NCI-H748 (cell line): ENCODE results near the gene PARVB.

Experiments
- DNase-seq: peaks from one replicate; lab custom pipeline; 2025; ENCODE audit not compliant: unreplicated experiment; lab: John Stamatoyannopoulos, UW

Gene PARVB

DNA sequence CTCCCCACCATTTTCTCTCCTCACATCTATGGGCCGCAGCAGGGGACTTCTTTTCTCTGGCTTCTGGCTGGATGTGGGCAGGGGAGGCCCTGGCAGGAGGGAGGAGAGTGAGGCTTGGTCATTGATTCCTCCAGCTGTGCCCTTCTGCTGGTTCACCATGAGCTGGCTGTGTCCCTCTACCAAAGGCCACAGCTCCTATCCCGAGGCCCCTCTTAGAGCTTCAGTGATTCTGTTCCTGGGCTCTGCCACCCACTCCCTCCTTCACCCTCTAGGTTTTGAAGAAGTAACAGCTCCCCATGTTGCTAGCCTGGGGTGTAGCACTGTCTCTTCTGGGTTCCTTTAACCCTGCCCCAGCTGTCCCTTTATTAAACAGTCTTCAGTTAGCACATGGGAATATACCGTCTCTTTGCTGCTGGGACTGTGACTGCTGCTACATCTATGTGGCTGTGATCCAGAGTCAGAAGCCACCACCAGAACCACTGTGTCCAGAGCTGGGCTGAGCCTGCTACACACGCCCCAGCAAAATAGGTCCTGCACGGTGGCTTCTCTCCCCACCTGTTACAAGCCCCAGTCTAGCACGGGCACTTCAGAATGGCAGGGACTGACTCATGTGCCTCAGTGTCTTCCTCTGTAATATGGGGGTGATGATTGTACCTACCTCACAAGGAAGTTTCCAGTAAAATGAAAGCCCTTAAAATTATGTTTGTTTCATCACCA lies 156.0 kb downstream of the PARVB start:
- DNase-seq, result no peak

DNA sequence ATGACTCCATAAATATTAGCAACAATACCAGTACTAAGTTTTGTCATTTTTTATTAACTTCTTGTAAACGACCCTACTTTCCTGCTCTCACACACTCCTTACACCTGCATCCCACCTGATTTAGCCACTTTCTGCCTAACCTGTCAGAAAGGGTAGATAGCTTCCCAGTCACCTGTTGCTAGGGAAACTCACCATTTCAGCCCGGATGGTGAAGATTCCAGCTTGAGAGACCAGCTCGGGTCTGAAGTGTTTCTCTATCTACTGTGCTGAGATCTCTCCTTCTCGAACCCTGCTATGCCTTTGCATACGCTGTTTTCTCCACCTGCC lies 156.6 kb downstream of the PARVB start, which contains the start of gene PARVG:
Gene PARVG (plus strand): TSS at position 220 of the 327 bp plus-strand sequence. CDS start 2,405 bp downstream, outside the sequence.
- DNase-seq, result no peak

DNA sequence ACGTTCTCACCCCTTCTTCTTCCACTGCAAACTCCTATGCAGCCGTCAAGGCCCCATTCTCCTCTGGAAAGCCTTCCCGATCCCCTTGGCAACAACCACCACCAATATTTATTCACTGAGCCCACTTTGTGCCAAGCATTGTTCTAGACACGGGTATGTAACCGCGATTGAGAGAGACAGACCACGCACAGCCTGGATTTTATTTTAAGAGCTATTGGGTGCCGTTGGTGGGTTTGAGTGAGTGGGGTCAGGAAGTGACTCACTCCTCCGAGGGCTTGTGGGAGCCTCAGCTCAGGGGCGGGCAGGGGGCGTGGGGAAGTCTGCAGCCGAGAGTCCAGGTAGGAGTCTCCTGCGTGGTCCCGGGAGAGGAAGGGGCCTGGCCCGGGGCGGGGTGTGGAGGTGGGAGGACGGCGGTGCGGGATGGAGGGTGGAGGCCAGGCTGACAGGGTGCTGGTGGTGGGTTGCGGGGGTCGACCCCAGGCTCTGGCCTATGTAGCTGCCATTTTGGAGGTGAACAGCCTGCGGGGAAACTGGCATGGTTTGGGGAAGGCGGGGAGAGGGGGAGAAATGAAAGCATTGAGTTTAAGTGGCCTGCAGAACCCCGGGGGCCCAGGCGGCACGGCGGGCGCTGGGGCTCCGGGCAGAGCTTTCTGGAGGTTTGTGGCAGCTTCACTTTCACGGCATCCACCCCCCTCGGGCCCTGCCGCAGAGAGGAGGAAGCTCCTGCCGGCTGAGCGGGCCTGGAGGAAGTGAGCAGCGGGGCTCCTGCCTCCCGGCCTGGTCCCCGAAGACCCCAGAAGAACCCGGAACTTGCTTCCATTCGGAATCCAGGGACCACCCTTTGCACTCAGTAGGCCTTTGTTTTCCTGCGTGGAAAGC lies 157.2 kb downstream of the PARVB start:
- no peak for DNase-seq

DNA sequence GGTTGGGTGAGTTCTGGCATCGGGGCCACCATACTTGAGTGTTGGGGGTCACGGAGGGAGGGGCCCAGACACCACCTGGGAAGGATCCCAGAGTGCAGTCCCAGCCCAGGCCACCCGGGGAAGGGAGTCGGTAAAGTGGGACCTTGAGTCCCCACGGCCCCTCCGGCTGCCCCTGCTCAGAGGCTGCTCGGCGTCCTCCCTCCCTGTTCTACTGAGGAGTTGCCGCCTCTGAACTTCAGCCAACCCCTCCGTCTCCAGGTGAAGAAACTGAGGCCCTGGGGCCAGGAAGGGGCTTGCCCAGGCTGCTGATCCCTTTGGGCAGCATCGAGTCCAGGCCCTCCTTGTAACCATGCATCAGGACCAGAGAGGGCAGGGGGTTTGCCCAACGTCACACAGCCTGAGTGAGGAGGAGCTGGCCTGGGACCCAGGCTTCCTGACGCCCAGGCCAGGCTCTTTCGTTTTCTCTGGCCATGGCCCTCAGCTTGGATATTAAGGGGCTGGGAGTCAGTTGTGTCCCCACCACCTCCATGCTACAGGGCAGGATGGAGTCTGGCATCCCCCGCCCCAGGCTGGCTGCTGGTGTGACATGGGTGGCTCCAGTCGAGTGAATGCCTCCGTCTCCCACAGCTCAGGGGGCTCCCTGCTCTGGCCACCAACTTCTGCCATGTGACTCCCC lies 157.9 kb downstream of the PARVB start:
- no peak for DNase-seq

DNA sequence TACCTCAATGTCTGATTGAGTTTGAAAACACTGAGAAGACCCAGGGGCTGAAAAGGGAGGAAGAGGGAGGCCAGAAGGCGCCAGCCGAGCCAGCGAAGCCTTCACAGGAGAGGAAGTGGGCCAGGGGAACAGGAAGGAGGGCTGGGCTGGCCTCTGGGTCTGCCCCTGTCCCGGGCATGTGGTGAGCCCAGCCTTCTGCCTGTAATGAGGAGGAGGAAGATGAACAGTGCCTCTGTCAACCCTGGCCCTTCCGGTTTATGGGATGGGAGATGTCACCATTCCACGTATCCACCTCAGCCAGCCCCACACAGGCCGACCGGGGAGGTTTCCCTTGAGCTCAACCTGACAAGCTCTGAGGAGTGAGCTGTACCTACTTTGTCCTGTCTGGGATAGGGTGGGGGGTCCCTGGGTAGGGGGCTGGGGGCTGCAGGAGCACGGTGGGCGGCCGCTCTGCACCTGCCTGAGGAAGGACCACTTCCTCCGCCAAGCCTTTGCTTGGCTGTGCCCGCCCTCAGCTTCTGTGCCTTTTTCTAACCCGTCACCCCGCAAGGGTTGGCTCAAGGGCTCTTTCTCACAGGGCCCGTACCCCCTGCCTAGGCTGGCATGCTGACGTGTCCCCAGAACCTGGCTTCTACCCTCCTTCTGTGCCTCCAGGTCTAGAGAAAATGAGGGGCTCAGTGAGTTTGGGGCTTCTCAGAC lies 158.6 kb downstream of the PARVB start:
- no peak for DNase-seq

DNA sequence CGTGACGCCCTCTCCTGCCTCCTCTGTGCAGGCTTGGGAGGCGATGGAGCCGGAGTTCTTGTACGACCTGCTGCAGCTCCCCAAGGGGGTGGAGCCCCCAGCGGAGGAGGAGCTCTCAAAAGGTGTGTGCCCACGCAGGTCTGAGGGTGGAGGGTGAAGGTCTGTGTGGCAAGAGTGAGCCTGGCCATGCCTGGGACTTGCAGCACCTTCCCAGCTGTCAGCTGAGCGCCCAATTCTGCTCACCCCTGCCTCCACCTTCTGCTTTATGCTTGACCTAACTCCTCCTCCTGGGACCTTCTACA lies 159.1 kb downstream of the PARVB start:
- DNase-seq, result no peak

DNA sequence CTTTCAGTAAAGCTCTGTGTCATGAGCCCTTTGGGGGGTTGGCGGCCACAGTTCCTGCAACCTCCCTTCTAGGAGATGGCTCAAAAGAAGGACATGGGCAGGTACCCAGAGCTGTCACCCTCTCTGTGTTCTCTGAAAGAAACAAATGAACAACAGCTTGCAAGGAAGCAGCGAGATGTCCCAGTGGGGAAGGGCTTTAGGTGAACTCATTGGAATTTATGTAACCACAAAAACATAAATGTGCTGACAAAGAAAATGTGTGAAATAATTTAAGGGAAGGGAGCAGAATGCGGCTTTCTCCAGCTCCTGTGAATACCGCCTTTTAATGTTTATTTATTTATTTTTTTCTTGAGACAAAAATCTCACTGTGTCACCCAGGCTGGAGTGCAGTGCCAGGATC lies 159.9 kb downstream of the PARVB start:
- no peak for DNase-seq

DNA sequence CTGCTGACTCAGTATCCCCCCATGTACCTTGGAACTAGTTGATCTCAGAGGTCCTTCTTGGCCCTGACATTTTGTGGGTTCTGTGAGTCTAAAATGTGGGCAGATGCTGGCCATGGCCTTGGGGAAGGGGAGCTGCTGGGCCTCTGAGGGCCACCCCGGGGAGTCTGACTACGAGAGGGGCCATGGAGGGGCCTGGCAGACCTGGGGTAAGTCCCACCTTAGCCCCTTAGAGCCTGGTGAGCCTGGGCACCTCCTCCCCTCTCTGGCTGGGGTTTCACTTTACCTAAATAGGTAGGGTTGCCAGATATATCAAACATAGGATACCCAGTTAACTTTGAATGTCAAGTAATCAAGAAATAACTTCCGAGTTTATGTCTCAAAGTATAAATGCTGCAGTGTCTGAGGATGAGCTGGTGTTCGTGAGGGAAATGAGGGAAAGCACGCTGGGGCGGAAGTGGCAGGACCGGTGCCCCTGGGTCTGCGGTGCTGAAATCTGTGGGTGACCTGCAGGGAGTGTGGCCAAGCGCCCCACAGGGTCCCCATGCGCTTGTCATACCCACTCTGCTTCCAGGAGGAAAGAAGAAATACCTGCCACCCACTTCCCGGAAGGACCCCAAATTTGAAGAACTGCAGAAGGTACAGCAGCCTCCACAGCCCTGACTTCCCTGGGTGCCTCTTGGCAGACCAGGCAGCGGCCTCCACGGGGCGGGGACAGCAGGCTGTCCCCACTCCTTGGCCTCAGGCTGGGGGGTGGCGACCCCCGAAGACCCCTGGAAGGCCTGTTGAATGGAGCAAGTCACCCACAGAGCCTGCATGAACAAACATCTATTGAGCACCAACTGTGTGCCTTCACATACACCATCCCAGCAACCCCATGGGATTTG lies 161.4 kb downstream of the PARVB start:
- DNase-seq, result no peak

DNA sequence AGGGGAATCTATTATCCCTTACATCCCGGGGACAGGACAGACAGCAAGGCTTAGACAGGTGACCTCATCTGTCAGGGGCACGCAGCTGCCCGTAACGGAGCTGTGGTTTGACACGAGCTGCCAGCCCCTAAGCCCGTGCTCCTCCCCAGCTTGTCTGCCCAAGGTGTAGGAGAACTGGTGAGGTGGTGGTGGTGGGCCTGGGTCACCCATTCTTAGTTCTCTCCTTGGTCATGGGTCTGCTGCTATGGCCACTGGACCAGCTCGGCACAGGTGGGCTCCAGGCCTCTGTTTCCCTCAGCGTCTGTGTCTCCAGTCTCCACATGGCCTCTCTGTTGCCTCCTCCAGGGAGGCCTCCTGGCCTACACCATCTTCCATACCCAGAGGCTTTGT lies 162.0 kb downstream of the PARVB start:
- no peak for DNase-seq

DNA sequence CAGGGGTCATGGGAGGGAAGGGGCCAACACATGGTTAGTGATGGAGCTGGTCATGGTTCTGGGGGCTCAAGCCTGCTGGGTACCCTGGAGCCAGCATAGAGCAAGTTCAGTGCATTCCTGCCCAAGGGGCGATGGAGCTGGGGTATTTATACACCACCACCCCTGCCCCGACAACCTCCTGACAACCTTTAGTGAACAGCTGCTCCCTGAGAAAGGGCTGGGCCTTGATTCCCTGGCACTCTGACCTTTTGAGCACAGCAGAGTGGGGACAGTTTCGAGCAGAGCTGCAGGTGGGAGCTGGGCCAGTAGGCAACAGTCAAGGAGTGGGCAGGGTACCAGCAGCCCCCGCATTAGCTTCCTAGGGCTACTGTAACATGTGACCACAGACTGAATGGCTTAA lies 162.6 kb downstream of the PARVB start:
- DNase-seq, result no peak

DNA sequence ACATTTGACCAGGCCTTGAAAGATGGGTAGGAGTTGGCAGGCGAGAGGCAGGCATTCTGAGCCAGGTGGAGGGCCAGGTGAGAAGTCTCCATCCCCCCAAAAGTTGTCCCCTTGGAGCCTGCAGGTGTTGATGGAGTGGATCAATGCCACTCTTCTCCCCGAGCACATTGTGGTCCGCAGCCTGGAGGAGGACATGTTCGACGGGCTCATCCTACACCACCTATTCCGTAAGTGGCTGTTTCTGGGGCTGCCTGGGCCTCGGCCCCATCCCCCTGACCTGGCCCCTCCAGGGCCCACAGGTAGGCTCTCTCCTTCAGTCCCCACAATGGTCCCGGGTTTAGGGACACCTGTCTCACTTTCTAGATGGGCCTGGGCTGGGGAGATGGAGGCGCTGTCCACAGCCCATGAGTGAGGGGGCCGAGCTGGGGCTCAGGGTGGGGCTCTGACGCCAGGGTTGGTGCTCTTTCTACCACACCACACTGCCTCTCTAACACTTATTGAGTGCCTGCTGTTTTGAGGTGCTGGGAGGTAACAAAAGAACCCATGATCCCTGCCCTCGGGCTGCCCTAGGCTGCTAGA lies 163.6 kb downstream of the PARVB start:
- DNase-seq, result no peak

DNA sequence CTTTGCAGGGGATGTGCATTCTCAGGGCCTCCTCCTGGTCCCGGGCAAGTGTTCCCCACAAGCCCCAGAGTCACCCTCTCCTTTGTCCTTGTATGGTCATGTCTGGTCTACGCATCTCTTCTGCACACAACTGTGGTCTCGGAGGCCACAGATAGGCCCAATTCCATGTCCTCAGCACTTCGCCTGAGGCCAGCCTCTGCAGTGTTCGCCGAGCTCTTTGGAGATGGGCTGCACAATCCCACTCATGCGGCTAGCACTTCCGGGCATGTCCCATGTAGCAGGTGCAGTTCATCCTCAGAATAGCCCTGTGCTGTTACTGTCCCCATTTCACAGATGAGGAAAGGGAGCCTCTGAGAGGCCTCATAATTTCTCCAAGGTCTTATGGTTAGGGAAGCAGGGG lies 164.2 kb downstream of the PARVB start:
- no peak for DNase-seq

DNA sequence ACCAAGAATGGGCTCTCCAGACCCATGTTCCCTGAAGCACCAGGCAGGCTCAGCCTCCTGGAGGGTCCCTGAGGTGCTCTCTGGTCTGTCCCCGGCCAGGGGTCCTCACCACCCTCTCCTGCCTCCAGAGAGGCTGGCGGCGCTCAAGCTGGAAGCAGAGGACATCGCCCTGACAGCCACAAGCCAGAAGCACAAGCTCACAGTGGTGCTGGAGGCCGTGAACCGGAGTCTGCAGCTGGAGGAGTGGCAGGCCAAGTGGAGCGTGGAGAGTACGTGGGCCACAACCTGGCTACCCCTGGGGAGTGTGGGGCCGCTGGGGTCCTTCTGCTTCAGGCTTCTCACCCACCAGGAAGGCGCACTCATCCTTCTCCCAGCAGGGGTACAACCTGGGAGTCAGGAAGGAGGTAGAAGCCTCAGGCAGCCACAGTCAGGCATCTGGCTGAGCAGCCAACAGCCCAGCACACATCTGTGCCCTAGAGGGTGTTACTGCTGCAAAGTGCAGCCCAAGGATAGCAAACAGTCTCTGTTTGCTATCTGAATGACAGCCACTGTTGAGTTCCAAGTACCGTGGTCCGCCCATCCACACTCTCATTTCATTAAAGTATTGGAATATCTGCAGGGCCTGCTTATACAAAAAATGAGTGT lies 165.0 kb downstream of the PARVB start:
- no peak for DNase-seq

DNA sequence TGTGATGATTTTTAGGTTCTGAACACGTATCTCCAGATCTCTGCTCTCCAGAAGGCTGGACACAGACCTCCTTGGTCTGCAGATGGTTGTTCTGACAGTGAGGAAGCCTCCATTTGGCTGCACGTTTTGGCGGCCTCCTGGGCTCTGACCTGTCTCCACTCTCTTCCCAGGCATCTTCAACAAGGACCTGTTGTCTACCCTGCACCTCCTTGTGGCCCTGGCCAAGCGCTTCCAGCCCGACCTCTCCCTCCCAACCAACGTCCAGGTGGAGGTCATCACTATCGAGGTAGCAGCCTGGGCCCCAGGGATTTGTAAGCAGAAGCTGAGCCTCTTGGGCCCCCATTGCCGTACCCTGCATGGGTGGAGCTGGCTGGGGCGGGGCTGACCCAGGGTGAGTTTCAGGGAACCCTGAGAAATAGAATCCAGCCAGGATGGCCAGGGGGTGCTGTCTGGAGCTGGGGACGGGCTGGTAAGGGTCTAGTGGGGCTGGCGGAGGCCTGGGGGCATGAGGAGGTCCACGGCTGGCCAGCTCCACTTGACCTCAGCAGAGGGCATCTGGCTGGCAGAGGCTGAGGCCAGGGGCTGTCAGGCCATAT lies 166.4 kb downstream of the PARVB start:
- DNase-seq, result no peak

DNA sequence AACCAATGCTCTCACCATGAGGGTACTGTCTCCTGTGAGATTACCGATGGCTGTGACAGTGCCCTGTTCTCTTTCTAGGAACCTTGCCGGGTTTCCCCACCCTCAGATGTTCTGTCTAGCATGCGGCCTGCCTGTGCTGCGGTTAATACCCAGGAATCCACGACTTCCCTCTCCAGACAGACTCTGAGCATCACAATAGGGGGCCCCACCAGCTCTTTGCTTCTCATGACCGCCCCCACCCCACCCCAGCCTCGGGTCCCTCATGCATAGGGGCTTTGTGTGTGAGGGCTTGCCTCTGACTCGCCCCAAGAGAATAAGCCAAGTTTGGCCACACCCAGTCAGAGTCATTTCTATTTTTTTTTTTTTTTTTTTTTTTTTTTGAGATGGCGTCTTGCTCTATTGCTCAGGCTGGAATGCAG lies 166.9 kb downstream of the PARVB start:
- DNase-seq, result no peak

DNA sequence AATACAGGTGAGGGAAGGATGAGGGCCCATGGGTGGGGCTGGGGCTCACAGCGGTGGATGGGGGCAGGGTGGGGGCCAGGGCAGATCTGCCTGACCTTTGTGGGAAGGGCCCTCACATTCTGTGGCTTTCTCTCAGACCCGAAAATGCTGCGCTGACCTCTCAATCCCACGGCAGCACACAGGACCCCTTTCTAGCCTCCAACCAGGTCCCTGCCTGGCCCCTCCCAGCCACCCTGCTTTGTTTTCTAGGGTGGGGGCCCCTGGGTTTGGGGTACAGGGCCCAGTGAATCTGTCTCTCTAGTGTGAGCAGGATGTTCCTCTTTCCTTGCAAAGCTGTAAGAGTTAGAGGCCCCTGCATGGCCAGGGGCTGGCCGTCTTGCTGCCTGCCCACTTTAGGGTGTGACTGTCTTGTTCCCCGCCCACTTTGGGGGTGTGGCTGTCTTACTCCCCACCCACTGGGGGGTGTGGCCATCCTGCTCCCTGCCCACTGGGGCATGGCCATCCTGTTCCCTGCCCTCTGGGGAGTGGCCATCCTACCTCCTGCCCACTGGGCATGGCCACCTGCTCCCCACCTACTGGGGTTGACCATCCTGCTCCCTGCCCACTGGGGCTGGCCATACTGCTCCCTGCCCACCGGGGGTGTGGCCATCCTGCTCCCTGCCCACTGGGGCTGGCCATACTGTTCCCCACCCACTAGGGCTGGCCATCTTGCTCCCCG lies 168.2 kb downstream of the PARVB start:
- peak; percentile 55 for DNase-seq

DNA sequence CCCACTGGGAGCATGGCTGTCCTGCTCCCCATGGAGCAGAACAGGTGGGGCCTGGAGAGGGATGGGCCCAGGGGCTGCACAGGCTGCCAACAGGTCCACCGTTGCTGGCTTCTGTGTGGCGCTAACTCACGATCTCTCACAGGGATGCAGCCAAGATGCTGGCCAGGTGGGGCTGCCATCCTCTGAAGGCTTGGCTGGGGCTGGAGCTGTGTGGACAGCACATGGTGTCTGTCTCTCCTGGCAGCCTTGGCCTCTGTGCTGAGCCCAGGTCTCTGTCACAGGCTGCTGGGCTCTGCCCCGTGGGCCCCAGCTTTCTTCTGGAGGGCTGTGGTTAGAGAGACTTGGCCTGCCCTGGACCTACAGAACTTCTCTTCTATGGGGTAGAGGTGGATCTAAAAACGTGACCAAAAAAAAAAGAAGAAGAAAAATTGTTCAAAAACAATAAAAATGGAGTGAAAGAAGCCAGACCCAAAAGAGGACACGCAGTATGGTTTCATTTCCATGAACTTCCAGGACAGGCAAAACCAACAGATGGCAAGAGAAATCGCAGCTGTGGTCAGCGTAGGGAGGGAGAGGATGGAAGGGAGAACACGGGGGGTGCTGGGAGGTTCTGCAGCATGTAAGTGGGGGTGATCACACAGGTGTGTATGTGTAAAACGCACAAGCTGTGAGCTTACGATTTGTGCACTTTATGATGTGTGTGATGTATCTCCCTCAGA lies 168.9 kb downstream of the PARVB start:
- DNase-seq, result no peak

DNA sequence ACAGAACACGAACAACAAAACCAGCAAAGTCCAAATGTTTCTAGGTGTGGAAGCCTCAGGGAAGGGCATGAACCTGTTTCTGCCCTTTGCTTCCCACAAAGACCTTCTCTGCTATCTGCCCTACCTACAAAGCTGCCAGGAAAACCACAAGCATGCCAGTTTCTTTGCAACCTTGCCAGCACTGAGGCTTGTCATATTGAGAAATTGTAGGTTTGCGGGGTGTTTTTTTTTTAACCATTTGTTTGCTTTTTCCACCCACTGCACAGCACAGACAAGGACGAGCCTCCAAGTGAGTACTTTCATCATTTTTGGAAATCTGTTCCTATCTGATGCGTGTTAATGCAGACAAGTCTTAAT lies 169.4 kb downstream of the PARVB start:
- no peak for DNase-seq
